IMR-90 (cell line): ENCODE measurements around the gene ERC2.

Experiments
- BHLHE40 ChIP-seq: fragments of 150-350 bp; IDR thresholded peaks from 2 replicates; pipeline ENCODE4 v1.6.1; 2016; ENCODE audit warnings: mild to moderate bottlenecking, low read depth, low read length
- CEBPB ChIP-seq: IDR thresholded peaks from 2 replicates; pipeline ENCODE4 v1.6.1; 2012; ENCODE audit warnings: low read depth, low read length, improper control_type of control experiment
- NFE2L2 ChIP-seq: fragments of 150-350 bp; IDR thresholded peaks from 2 replicates; pipeline ENCODE4 v1.6.1; 2016; ENCODE audit warnings: low read depth, mild to moderate bottlenecking, low read length
- POLR2A ChIP-seq: IDR thresholded peaks from 2 replicates; pipeline ENCODE4 v1.6.1; 2012; ENCODE audit warnings: mild to moderate bottlenecking, low read depth, low read length
- RAD21 ChIP-seq: IDR thresholded peaks from 2 replicates; pipeline ENCODE4 v1.6.1; 2012; ENCODE audit warnings: low read length, improper control_type of control experiment
- SMC3 ChIP-seq: fragments of 150-350 bp; IDR thresholded peaks from 2 replicates; pipeline ENCODE4 v1.6.1; 2016; ENCODE audit warnings: low read depth, mild to moderate bottlenecking, antibody characterized with exemption, low read length, moderate library complexity
- TF ChIP-seq, protein P1 (sequence below): conservative IDR thresholded peaks from 2 replicates; pipeline ENCODE4 v1.5.1; 2012; ENCODE audit warnings: mild to moderate bottlenecking, low read depth, low read length, improper control_type of control experiment

DNA sequence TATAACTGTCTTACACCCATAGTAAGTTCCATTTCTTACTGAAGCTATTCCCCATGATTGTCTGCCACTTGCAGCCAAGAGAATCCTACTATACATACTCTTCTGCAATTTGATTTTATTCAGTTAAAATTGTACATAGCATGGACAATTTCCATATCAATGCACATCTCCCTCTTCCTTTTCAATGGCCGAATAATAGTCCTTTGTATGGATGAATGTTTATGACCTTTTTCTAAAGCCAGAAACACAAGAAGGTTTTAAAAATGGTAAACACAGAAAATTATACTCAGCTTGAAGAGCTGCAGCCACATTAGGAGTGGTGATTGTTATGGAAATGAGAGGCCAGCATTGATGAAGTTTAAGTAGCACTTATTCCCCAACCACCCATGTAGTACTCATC lies 8.5 kb upstream of the ERC2 start:
- TF ChIP-seq, protein P1, sequence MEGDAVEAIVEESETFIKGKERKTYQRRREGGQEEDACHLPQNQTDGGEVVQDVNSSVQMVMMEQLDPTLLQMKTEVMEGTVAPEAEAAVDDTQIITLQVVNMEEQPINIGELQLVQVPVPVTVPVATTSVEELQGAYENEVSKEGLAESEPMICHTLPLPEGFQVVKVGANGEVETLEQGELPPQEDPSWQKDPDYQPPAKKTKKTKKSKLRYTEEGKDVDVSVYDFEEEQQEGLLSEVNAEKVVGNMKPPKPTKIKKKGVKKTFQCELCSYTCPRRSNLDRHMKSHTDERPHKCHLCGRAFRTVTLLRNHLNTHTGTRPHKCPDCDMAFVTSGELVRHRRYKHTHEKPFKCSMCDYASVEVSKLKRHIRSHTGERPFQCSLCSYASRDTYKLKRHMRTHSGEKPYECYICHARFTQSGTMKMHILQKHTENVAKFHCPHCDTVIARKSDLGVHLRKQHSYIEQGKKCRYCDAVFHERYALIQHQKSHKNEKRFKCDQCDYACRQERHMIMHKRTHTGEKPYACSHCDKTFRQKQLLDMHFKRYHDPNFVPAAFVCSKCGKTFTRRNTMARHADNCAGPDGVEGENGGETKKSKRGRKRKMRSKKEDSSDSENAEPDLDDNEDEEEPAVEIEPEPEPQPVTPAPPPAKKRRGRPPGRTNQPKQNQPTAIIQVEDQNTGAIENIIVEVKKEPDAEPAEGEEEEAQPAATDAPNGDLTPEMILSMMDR, result no peak
- TF ChIP-seq POLR2A (no peak), SMC3 (no peak), CEBPB (no peak), RAD21 (no peak), BHLHE40 (no peak), NFE2L2 (no peak)
